T-cell (primary cell): ENCODE measurements around the gene POFUT1. TPM values are rescaled to one million over a fixed set of nuclear protein-coding genes. Genes with fewer than 3 reads are reported as not detected.
"Not testable (repeated sequence)": the region's sequence is repeated elsewhere in the genome, so short reads cannot be mapped to it uniquely, and the experiment has no call there.

Source experiments
- ATAC-seq, 4 experiments: fragments of 200-7000 bp in 3 of 4; fragments of 150-1000 bp in 1 of 4; cut with Tn5 transposase; replicated peaks in 1 of 4; 1 replicate in 3 of 4; 2 replicates in 1 of 4; pipeline ENCODE4 v1.10.0; 2021; ENCODE audit warnings: moderate library complexity in 3 of 4, mild to moderate bottlenecking in 2 of 4, moderate number of reproducible peaks in 1 of 4
- CTCF ChIA-PET, 2 donors: fragments of 300-600 bp; sonication (Branson Sonifier 250); formaldehyde crosslinking; loops; one replicate each; lab custom pipeline; 2022; ENCODE audit warnings: antibody characterized with exemption in 2 of 2; lab: Charles Lee
- POLR2A ChIA-PET, 2 donors: fragments of 300-600 bp; sonication (Branson Sonifier 250); formaldehyde crosslinking; loops; one replicate each; lab custom pipeline; 2022; ENCODE audit warnings: antibody characterized with exemption in 2 of 2; lab: Charles Lee
- DNase-seq, 35 experiments: peaks; one replicate each; pipeline versions ENCODE4 v3.0.0 to v3.0.0-alpha.2; 2013 to 2023
- H3K27ac ChIP-seq: one replicate; pipeline ENCODE4 v1.5.1; 2013; ENCODE audit warnings: low read length
- H3K27me3 ChIP-seq, 2 experiments: replicated peaks in 1 of 2; 1 replicate in 1 of 2; 2 replicates in 1 of 2; pipeline versions ENCODE4 v1.6.1 to v1.7.0; 2013; ENCODE audit warnings: low read length in 1 of 2, mixed read lengths in 1 of 2; ENCODE audit not compliant: control insufficient read depth in 2 of 2, insufficient read depth in 2 of 2; ENCODE audit errors: extremely low read depth in 1 of 2
- H3K36me3 ChIP-seq, 2 donors: 1 replicate in 1 of 2; 2 replicates in 1 of 2; pipeline versions ENCODE4 v1.6.1 to v1.7.0; 2013; ENCODE audit warnings: low read length in 1 of 2; ENCODE audit not compliant: control insufficient read depth in 2 of 2, insufficient read depth in 1 of 2; ENCODE audit errors: extremely low read depth in 1 of 2
- H3K4me1 ChIP-seq, 2 experiments: 1 replicate in 1 of 2; 2 replicates in 1 of 2; pipeline versions ENCODE4 v1.6.1 to v1.7.0; 2013; ENCODE audit warnings: low read length in 2 of 2, mixed read lengths in 1 of 2; ENCODE audit not compliant: insufficient read depth in 2 of 2, control insufficient read depth in 1 of 2; ENCODE audit errors: extremely low read depth in 1 of 2
- H3K4me3 ChIP-seq, 2 donors: 1 replicate in 1 of 2; 2 replicates in 1 of 2; pipeline versions ENCODE4 v1.5.1 to v1.7.0; 2013; ENCODE audit warnings: mild to moderate bottlenecking in 2 of 2, low read length in 1 of 2, moderate library complexity in 1 of 2; ENCODE audit not compliant: control insufficient read depth in 1 of 2; ENCODE audit errors: extremely low read depth in 1 of 2
- H3K9me3 ChIP-seq: 2 replicates; pipeline ENCODE4 v1.7.0; 2013
- H3K27ac Mint-ChIP-seq, 2 donors: one replicate each; pipeline ENCODE4 v1.8.0; 2020 to 2021; ENCODE audit warnings: mild to moderate bottlenecking in 2 of 2, mixed read lengths in 2 of 2
- H3K27me3 Mint-ChIP-seq, 2 donors: one replicate each; pipeline ENCODE4 v1.8.0; 2021 to 2022; ENCODE audit warnings: mixed read lengths in 2 of 2
- H3K36me3 Mint-ChIP-seq: one replicate; pipeline ENCODE4 v1.8.0; 2021; ENCODE audit warnings: mixed read lengths
- H3K4me1 Mint-ChIP-seq, 3 donors: one replicate each; pipeline ENCODE4 v1.8.0; 2020 to 2022; ENCODE audit warnings: mixed read lengths in 3 of 3, mild to moderate bottlenecking in 1 of 3
- H3K4me3 Mint-ChIP-seq, 3 donors: one replicate each; pipeline ENCODE4 v1.8.0; 2020 to 2022; ENCODE audit warnings: mild to moderate bottlenecking in 3 of 3, mixed read lengths in 3 of 3, moderate library complexity in 3 of 3
- H3K9me3 Mint-ChIP-seq, 3 donors: one replicate each; pipeline ENCODE4 v1.8.0; 2020 to 2022; ENCODE audit warnings: mixed read lengths in 3 of 3
- WGBS: methylation state at CpG from one replicate; pipeline ENCODE4 v1.1.5; 2013; ENCODE audit warnings: missing lambda C conversion rate; ENCODE audit not compliant: insufficient coverage; 5-methylcytosine and 5-hydroxymethylcytosine counted together
- total RNA-seq, 35 experiments: library from RNA in 6 of 35; stranded (reverse) in 6 of 35; fragments of 120-200 nt in 1 of 35; gene quantifications; one replicate each; pipeline versions ENCODE4 v1.2.1 to v1.2.4 and lab custom pipeline; 2013 to 2026

POFUT1 gene
- total RNA-seq, 5 donors from 2014 or later (not counting 1 experiment from before 2014, with no cell fraction given), result 13.2 to 20.6 (median 17.7) TPM

DNA sequence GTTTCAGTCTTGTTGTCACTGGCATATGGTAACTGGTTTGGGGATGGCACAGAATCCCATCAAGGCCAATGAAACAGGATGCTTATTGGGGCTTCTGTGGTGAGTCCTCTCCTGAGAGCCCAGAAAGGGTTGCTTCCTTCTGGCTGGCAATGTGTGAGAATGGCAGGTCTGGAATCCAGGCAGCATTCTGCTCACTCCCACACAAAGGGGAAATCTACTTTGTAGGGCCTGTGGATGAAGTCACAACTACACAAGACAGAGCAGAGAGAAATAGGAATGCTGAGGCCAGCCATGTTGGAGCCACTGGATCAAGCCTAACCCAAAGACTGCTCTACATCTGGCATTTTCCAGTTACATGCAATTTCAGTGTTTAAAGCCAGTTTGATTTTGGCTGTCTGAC is 15.8 kb upstream of the POFUT1 start:
- Mint-ChIP-seq H3K27me3 (no peaks in the 10 kb centered on the region), H3K9me3 (no peaks in the 10 kb centered on the region), H3K4me3 (no peak overlapping the region), H3K4me1 (peaks cover 28 to 33% (median 29%) of the 10 kb centered on the region in 3 donors), H3K36me3 (peaks cover 15% of the 10 kb centered on the region), H3K27ac (peak overlapping the region; percentile 59 to 77)
- DNase-seq, result no peak
- Histone ChIP-seq H3K27ac (no peak overlapping the region), H3K36me3 (peaks cover 8 to 24% of the 10 kb centered on the region in 2 donors), H3K4me3 (no peak overlapping the region), H3K4me1 (peaks cover 2 to 28% of the 10 kb centered on the region in 2 experiments), H3K9me3 (no peaks in the 10 kb centered on the region), H3K27me3 (peaks cover 0 to 5% of the 10 kb centered on the region in 2 experiments)
- no peak for ATAC-seq
- ChIA-PET CTCF (no interaction called here), POLR2A (no interaction called here)

DNA sequence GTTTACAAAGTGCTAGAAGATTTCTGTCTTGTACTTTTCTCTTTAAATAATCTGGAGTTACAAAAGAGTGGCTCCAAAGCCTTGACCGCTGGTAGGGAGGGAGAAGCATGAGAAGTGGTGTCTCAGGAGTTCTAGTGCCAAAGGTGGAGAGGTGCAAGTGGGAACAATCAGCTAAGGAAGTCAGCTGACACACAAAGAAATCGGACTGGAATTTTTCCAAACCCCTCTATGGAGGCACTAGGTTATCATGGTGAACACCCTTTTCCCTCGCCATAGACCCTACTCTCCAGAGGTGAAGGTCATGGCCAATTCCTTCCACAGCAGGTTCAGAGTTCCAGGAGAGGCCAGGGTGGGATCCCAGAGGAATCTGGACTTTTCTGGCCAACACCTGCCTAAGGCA is 15.0 kb upstream of the POFUT1 start:
- peaks cover 2 to 28% of the 10 kb centered on the region in 2 experiments for H3K4me1 ChIP-seq
- no peaks in the 10 kb centered on the region for H3K9me3 ChIP-seq
- Mint-ChIP-seq H3K27me3 (no peaks in the 10 kb centered on the region), H3K4me1 (peaks cover 29 to 30% (median 29%) of the 10 kb centered on the region in 3 donors), H3K36me3 (peaks cover 24% of the 10 kb centered on the region), H3K27ac (peak overlapping the region in 1 of 2 donors; percentile 77), H3K4me3 (no peak overlapping the region), H3K9me3 (no peaks in the 10 kb centered on the region)
- H3K27me3 ChIP-seq, result peaks cover 0 to 5% of the 10 kb centered on the region in 2 experiments
- H3K27ac ChIP-seq, result no peak overlapping the region
- ATAC-seq (no peak), DNase-seq (no peak)
- ChIA-PET POLR2A (no interaction called here), CTCF (no interaction called here)
- H3K4me3 ChIP-seq, result no peak overlapping the region
- H3K36me3 ChIP-seq, result peaks cover 12 to 31% of the 10 kb centered on the region in 2 donors
- 100% methylated on average over 1 of the region's 3 CpGs for WGBS

DNA sequence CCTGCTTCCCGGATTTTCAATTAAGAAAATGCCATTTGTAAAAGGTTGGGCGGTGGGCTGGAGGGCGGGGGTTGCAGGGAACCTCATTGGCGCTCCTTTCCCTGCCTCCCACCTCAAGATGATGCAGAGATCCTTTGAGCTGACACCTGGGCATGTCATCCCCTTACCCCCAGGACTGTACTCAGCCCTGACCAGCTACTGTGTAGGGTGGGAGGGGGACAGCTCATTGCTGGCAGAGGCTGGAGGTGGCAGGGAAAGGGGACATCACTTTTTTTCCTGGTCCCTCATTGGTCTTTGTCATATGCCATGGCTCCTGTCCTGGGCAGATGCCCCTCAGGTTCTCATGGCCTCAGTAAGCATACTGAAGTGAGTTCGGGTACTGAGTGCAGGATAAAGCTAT is 14.3 kb upstream of the POFUT1 start:
- H3K27ac ChIP-seq, H3K27me3 ChIP-seq, H3K9me3 ChIP-seq, H3K4me3 ChIP-seq, H3K9me3 Mint-ChIP-seq, DNase-seq, H3K4me3 Mint-ChIP-seq, ATAC-seq, H3K27me3 Mint-ChIP-seq: not testable (repeated sequence)
- WGBS, result no CpG with 5 or more reads among the region's 5 CpGs
- peak overlapping the region in 1 of 2 donors; percentile 77 for H3K27ac Mint-ChIP-seq
- peaks cover 12 to 37% of the 10 kb centered on the region in 2 donors for H3K36me3 ChIP-seq
- ChIA-PET CTCF (interaction anchor here in 1 of 2 donors (0.6 kb wide), 1 partner anchor 887 kb away, joined by 3 read pairs; no protein-coding TSS in a partner anchor), POLR2A (interaction anchor here in 1 of 2 donors (0.6 kb wide), 1 partner anchor 92 kb away, joined by 7 read pairs; no protein-coding TSS in a partner anchor)
- peaks cover 27% of the 10 kb centered on the region for H3K36me3 Mint-ChIP-seq
- H3K4me1 ChIP-seq, result peaks cover 2 to 24% of the 10 kb centered on the region in 2 experiments
- peaks cover 24 to 29% (median 28%) of the 10 kb centered on the region in 3 donors for H3K4me1 Mint-ChIP-seq

DNA sequence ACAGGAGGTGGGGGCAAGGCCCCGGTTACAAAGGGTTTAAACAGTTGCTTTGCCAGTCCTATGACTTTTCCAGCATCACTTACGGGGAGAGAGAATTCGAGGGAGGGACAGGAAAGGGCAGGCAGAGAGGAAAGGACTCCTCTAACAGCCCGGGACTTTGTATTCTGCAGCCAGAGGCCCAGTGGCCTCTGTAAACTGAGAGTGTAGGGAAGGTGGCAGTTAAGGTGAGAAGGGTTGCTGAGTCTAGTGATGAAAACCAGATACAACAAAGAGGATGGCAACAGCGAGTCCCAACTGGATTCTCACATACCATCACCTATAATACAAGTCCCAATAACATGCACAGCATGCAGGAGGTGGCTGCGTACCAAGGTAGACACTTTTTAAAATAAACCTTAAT is 13.7 kb upstream of the POFUT1 start:
- WGBS, result 100% methylated on average over 4 of the region's 6 CpGs
- no peak overlapping the region for H3K4me3 Mint-ChIP-seq
- peaks cover 0 to 5% of the 10 kb centered on the region in 2 experiments for H3K27me3 ChIP-seq
- H3K9me3 ChIP-seq, result no peaks in the 10 kb centered on the region
- no peaks in the 10 kb centered on the region for H3K9me3 Mint-ChIP-seq
- no peak overlapping the region for H3K27ac ChIP-seq
- H3K36me3 ChIP-seq, result peaks cover 12 to 44% of the 10 kb centered on the region in 2 donors
- ATAC-seq, result no peak
- DNase-seq, result no peak
- H3K27ac Mint-ChIP-seq, result no peak overlapping the region
- H3K4me3 ChIP-seq, result no peak overlapping the region
- H3K27me3 Mint-ChIP-seq, result no peaks in the 10 kb centered on the region
- ChIA-PET CTCF (no interaction called here), POLR2A (no interaction called here)
- H3K36me3 Mint-ChIP-seq, result peaks cover 27% of the 10 kb centered on the region
- H3K4me1 ChIP-seq, result peaks cover 2 to 19% of the 10 kb centered on the region in 2 experiments
- peaks cover 17 to 28% (median 27%) of the 10 kb centered on the region in 3 donors for H3K4me1 Mint-ChIP-seq

DNA sequence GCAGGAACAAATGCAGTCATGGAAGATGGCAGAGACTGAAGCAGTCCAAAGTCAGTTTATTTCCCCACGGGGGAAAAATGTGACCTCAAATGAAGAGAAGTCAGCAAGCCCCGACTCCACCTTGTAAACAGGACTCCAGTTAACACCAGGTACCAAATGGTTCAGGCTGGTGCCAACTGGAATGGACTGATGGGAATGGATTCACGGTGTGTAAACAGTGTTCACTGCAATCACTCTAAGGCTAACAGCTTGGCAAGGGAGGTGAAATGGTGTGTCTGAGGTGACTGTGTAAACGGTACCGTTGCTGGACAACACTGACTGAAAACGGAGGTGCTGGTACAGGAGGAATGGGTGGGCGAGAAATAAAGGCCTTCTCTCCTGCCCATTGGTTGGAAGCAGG is 12.1 kb upstream of the POFUT1 start:
- ChIA-PET CTCF (no interaction called here), POLR2A (no interaction called here)
- Mint-ChIP-seq H3K4me3 (no peak overlapping the region), H3K27me3 (no peaks in the 10 kb centered on the region), H3K4me1 (peaks cover 16 to 22% (median 22%) of the 10 kb centered on the region in 3 donors), H3K27ac (no peak overlapping the region), H3K9me3 (no peaks in the 10 kb centered on the region), H3K36me3 (peaks cover 31% of the 10 kb centered on the region)
- Histone ChIP-seq H3K9me3 (no peaks in the 10 kb centered on the region), H3K4me3 (no peak overlapping the region), H3K36me3 (peaks cover 12 to 54% of the 10 kb centered on the region in 2 donors), H3K27ac (no peak overlapping the region), H3K27me3 (no peaks in the 10 kb centered on the region), H3K4me1 (peaks cover 0 to 10% of the 10 kb centered on the region in 2 experiments)
- DNase-seq (no peak), ATAC-seq (no peak)
- WGBS, result 74% methylated on average over 4 of the region's 7 CpGs

DNA sequence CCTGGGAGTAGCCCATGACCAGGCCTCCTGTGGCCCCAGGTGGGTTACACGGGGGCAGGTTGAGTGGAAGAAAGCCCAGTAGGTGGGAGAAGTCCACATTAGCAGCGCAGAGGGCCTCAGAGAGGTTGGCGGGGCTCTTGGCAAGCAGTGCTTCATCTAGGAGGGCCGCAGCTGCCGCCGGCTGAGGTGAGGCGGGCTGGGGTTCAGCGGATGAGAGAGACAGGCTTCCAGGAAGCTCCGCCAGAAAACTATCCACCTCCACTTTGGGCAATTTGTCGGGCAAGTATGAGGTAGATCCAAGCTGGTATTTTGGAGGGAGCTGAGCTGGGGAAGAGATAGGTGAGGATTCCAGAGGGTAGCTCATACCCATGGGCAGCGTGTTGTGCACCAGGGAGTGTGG is 11.1 kb upstream of the POFUT1 start:
- H3K36me3 Mint-ChIP-seq, result peaks cover 31% of the 10 kb centered on the region
- H3K4me3 ChIP-seq, H3K27me3 ChIP-seq, H3K27ac ChIP-seq, H3K9me3 ChIP-seq, H3K4me1 ChIP-seq, CTCF ChIA-PET, H3K4me3 Mint-ChIP-seq, DNase-seq, ATAC-seq, H3K27me3 Mint-ChIP-seq, POLR2A ChIA-PET, H3K27ac Mint-ChIP-seq, H3K9me3 Mint-ChIP-seq: not testable (repeated sequence)
- 100% methylated on average over 2 of the region's 11 CpGs for WGBS
- H3K4me1 Mint-ChIP-seq, result peaks cover 16 to 20% (median 17%) of the 10 kb centered on the region in 3 donors
- peaks cover 12 to 60% of the 10 kb centered on the region in 2 donors for H3K36me3 ChIP-seq
